Measurements from ENCODE around the gene PDLIM5.

The PDLIM5 gene

DNA sequence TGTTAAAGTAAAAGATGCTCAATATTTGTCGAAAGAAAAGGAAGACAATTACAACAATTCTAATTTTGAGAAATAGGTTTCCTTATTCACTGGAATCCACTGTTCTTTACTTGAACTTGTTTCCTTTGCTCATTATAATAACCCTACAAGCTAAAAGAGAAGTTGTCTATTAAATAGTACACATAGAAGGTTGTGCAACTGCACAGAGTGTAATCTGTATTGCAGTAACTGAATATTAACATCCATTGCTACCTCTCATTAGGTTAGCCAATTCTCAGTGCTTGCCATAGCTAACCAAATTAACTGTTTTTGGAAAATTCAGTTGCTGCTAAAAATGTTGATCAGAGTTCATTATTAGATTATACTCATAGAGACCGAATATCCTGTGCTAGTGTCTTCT is 120.0 kb downstream of the PDLIM5 start:
- DNase-seq (ENCODE audit: insufficient read length), result no peak
- FAIRE-seq, result no peak
- TF ChIP-seq POLR2AphosphoS5 (IDR thresholded peaks at IDR 0.05; ENCODE audit: low read depth, low read length) (no peak), TAF1 (IDR thresholded peaks at IDR 0.05; ENCODE audit: borderline replicate concordance, low read depth, low read length) (no peak), POLR2A (IDR thresholded peaks at IDR 0.05; ENCODE audit: low read depth, low read length) (no peak)

DNA sequence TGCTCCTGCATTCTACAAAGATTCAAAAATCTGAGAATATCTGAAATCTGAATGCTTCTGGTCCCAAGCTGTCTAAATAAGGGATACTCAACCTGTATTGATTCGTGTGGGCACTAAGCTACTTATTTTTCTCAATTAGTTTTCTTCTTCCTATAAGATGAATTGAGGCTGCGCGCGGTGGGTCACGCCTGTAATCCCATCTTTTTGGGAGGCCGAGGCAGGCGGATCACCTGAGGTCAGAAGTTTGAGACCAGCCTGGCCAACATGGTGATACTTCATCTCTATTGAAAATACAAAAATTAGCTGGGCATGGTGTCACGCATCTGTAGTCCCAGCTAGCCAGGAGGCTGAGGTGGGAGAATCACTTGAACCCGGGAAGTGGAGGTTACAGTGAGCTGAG is 122.3 kb downstream of the PDLIM5 start:
- no peak for TF ChIP-seq POLR2A (IDR thresholded peaks at IDR 0.05; ENCODE audit: low read depth, low read length)
- no peak for TF ChIP-seq POLR2AphosphoS5 (IDR thresholded peaks at IDR 0.05; ENCODE audit: low read depth, low read length)
- no peak for TF ChIP-seq TAF1 (IDR thresholded peaks at IDR 0.05; ENCODE audit: borderline replicate concordance, low read depth, low read length)
- no peak for FAIRE-seq
- DNase-seq (ENCODE audit: insufficient read length), result no peak

DNA sequence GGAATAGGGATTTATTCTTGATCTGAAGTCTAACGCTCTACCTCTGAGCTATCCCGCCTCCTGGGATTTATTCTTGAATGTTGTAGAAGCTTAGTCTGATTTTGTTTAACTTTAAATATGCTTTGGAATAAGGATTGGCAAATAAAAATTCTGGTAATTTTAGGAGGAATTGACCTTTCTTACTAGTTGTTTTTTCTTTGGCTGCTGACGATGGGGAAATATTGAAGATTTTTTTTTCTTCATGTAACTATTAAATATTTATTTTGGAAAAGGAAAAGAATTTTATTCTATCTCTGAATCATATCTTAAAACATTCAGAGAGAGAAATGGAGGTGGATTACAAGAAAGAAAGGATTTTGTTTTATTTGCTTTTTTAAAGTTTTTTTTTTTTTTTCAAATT is 122.9 kb downstream of the PDLIM5 start:
- DNase-seq (ENCODE audit: insufficient read length), result no peak
- no peak for FAIRE-seq
- TF ChIP-seq POLR2AphosphoS5 (IDR thresholded peaks at IDR 0.05; ENCODE audit: low read depth, low read length) (no peak), POLR2A (IDR thresholded peaks at IDR 0.05; ENCODE audit: low read depth, low read length) (no peak), TAF1 (IDR thresholded peaks at IDR 0.05; ENCODE audit: borderline replicate concordance, low read depth, low read length) (no peak)

DNA sequence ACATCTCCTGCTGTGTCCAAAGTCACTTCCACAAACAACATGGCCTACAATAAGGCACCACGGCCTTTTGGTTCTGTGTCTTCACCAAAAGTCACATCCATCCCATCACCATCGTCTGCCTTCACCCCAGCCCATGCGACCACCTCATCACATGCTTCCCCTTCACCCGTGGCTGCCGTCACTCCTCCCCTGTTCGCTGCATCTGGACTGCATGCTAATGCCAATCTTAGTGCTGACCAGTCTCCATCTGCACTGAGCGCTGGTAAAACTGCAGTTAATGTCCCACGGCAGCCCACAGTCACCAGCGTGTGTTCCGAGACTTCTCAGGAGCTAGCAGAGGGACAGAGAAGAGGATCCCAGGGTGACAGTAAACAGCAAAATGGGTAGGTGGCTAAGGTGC is 123.9 kb downstream of the PDLIM5 start:
- DNase-seq (ENCODE audit: insufficient read length), result no peak
- TF ChIP-seq POLR2AphosphoS5 (IDR thresholded peaks at IDR 0.05; ENCODE audit: low read depth, low read length) (no peak), TAF1 (IDR thresholded peaks at IDR 0.05; ENCODE audit: borderline replicate concordance, low read depth, low read length) (no peak)
- peak; percentile 51 for FAIRE-seq

DNA sequence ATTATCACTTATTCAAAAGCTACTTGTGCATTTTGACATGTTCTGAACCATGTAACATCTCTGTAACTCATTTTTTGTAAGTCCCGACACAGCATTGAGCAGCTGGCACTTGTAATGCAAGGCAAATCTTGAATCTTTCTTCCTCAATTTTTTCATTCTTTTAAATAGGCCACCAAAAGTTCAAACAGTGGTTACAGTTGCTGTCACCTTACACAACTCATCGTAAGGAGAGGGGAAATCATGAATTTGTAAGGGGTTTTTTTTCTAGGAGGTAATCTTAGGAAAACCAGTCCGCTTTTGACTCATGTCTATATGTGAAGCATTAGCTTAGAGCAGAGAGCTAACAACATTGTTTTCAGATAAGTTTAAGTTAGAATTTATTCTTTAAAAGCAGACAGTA is 124.5 kb downstream of the PDLIM5 start:
- no peak for TF ChIP-seq POLR2A (IDR thresholded peaks at IDR 0.05; ENCODE audit: low read depth, low read length)
- no peak for TF ChIP-seq TAF1 (IDR thresholded peaks at IDR 0.05; ENCODE audit: borderline replicate concordance, low read depth, low read length)
- TF ChIP-seq POLR2AphosphoS5 (IDR thresholded peaks at IDR 0.05; ENCODE audit: low read depth, low read length), result no peak
- FAIRE-seq (peak; percentile 30), DNase-seq (ENCODE audit: insufficient read length) (no peak)

DNA sequence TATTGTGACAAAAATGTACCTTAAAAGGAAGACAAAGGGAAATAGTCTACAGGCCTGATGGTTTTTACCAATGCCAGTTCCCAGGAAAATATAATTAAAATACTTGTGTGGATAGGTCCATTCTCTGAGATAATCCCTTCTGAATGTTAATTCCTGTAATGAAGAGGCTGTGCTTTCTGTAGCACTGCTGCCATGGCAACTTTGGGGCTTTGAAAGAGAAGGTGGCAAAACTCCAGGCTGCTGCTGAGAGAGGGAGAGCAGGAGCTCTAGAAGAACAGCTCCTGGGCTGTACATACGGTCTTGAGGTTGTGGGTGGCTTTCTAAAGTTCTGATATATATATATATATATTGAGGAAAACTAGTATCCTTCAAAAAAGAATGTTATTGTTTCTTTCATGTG is 125.4 kb downstream of the PDLIM5 start:
- TF ChIP-seq POLR2A (IDR thresholded peaks at IDR 0.05; ENCODE audit: low read depth, low read length) (no peak), POLR2AphosphoS5 (IDR thresholded peaks at IDR 0.05; ENCODE audit: low read depth, low read length) (no peak), TAF1 (IDR thresholded peaks at IDR 0.05; ENCODE audit: borderline replicate concordance, low read depth, low read length) (no peak)
- FAIRE-seq (no peak), DNase-seq (ENCODE audit: insufficient read length) (no peak)

DNA sequence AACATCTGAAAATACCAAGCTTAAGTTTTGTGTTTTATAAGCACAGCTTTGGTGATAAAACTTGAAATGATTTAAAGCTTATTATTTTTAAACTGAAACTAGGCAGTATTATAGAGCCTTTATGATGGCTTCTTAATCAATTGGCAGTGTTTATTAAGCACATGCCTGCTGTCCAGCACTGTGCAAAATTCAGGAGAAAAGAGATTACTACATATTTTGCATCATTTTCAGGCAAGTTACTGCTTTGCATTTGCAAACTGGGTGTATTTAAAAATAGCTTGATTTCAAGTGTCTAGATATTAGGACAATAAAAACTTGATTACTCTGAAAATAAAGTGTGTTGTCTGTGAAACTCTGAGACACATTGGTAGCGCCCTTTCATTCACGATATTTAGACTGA is 126.5 kb downstream of the PDLIM5 start:
- TF ChIP-seq POLR2AphosphoS5 (IDR thresholded peaks at IDR 0.05; ENCODE audit: low read depth, low read length), result no peak
- no peak for TF ChIP-seq TAF1 (IDR thresholded peaks at IDR 0.05; ENCODE audit: borderline replicate concordance, low read depth, low read length)
- TF ChIP-seq POLR2A (IDR thresholded peaks at IDR 0.05; ENCODE audit: low read depth, low read length), result no peak
- FAIRE-seq (no peak), DNase-seq (ENCODE audit: insufficient read length) (no peak)

DNA sequence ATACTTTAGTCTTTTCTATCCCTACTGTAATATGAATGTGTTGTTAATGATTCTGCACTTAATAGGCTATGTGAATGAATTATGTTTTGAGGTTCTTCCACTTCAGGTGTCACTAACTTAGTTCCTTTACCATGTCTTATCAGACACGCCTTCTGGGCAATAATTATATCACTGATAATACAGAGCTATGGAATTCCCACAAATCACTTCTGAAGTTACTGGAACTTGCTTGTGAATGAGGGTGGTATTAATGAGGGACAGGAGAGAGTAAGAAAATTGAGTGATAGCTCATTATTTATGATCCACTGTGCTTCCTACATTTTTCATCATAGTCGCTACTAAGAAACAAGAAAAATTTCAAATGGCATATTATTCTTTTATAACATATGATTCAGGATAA is 130.0 kb downstream of the PDLIM5 start:
- TF ChIP-seq POLR2AphosphoS5 (IDR thresholded peaks at IDR 0.05; ENCODE audit: low read depth, low read length), result no peak
- no peak for TF ChIP-seq TAF1 (IDR thresholded peaks at IDR 0.05; ENCODE audit: borderline replicate concordance, low read depth, low read length)
- TF ChIP-seq POLR2A (IDR thresholded peaks at IDR 0.05; ENCODE audit: low read depth, low read length), result no peak
- FAIRE-seq (no peak), DNase-seq (ENCODE audit: insufficient read length) (no peak)

DNA sequence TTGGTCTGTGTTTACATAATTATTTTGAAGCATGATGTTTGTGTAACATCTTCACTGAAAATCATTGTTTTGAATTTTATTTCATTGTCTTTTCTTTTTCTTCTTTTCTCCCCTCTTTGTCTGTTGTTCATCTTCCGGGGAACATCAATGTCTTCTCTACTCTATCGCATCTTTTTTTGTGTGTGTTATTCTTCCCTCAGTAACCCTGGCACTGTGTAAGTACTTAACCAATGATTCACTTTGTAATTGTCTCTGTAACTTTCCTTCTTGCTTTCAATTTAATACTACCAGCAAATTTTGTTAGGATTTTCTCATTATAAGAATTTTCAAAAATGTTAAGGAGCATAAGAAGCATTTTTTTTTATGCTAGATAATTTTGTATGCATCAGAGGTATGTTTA is 130.8 kb downstream of the PDLIM5 start:
- DNase-seq (ENCODE audit: insufficient read length) (no peak), FAIRE-seq (no peak)
- TF ChIP-seq POLR2AphosphoS5 (IDR thresholded peaks at IDR 0.05; ENCODE audit: low read depth, low read length) (no peak), POLR2A (IDR thresholded peaks at IDR 0.05; ENCODE audit: low read depth, low read length) (no peak), TAF1 (IDR thresholded peaks at IDR 0.05; ENCODE audit: borderline replicate concordance, low read depth, low read length) (no peak)

DNA sequence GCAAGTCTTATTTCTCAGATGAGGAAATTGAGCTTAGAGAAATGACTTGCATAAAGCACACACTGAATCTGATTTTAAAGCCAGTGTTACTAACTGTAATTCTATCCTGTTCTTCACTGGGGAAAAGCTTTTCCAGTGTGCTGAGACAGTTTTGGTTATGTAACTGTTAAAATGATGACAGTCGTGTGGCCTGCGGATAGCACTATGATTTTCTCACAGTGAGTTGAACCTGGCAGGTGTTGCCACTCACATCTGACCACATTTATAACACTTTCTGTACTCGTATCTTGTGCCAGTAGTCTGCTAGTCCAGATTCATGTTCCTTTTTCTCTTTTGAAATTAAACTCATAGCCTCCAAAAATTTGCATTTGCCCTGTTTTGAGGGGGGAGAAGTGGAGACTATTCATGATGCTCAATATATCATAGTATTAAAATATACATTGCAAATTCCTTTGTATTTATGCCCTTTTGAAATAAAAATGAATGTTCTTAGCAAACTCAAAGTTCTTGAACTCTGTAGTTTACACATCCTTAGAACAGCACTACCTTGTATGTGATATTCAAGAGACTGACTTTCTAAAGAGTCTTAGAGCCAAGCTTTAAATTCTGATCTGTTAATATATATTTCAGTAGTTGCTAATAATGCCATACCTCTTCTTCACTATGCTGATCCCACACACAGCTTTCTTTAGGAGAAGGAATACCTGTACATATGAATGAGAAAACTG is 132.3 kb downstream of the PDLIM5 start:
- DNase-seq (ENCODE audit: insufficient read length) (no peak), FAIRE-seq (no peak)
- TF ChIP-seq POLR2AphosphoS5 (IDR thresholded peaks at IDR 0.05; ENCODE audit: low read depth, low read length) (no peak), POLR2A (IDR thresholded peaks at IDR 0.05; ENCODE audit: low read depth, low read length) (no peak), TAF1 (IDR thresholded peaks at IDR 0.05; ENCODE audit: borderline replicate concordance, low read depth, low read length) (no peak)

DNA sequence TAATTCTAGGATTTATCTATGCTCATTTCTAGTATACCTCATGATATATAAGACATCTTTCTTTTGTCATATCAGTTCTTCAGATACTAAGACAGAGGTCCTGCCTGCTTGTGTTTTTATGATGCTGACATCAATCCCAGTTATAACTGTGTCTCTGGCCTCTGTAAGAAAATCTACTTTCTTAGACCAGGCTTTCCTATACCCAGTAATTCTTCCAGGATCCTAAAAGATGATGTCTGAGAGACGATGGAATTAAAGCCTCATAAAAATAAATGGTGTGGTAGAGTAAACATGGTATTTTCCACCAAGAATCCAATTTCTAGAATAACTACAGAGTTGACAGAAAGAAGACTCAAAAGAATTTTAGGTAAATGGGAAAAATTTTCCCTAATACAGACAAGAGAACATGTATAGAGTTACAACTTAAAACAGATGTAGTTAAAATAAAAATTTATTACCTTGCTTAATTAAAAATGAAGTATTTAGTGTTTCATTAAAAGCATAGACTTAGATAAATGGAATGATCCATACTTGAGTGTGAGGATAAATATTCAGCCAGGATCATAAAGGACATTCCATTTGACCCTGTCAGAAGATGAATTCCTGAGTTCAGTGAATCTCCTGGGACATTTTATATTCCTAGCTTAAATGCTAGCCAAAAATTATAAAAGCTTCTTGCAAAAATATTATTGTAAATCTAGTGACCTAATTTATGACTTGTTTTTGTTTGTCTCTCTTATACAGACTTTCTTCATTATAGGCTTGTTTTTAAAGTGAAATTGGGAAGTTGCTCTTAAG is 137.4 kb downstream of the PDLIM5 start:
- TF ChIP-seq POLR2AphosphoS5 (IDR thresholded peaks at IDR 0.05; ENCODE audit: low read depth, low read length), result no peak
- no peak for TF ChIP-seq POLR2A (IDR thresholded peaks at IDR 0.05; ENCODE audit: low read depth, low read length)
- TF ChIP-seq TAF1 (IDR thresholded peaks at IDR 0.05; ENCODE audit: borderline replicate concordance, low read depth, low read length), result no peak
- DNase-seq (ENCODE audit: insufficient read length) (no peak), FAIRE-seq (no peak)

DNA sequence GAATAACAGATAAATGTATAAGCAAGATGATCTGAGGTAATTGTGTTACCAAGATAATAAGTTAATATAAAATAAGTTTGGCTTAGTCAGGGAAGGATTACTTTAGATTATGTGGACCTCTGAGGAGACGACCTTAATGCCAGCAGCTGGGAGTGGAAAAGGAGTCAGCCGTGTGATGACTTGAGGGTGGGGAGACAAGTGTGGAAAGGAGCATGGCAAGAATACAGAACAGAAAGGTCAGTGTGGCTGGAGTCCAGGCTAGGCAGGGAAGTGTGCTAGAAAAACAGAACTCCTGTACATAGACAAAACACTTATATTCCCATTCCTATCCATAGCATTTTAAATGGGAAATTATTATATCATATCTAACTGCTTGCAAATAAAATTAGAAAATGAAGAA is 138.8 kb downstream of the PDLIM5 start:
- DNase-seq (ENCODE audit: insufficient read length) (no peak), FAIRE-seq (no peak)
- no peak for TF ChIP-seq TAF1 (IDR thresholded peaks at IDR 0.05; ENCODE audit: borderline replicate concordance, low read depth, low read length)
- no peak for TF ChIP-seq POLR2A (IDR thresholded peaks at IDR 0.05; ENCODE audit: low read depth, low read length)
- TF ChIP-seq POLR2AphosphoS5 (IDR thresholded peaks at IDR 0.05; ENCODE audit: low read depth, low read length), result no peak

Measured in GM12892 (cell line).